ENCODE measurements around the gene FXN.

- TF ChIP-seq CTCF (IDR thresholded peaks at IDR 0.05): no peak
- TF ChIP-seq POLR2A (IDR thresholded peaks at IDR 0.05): no peak
Observed at GRCh38 chr9:69071059-69071458, 35.5 kb downstream of the FXN start.
